ENCODE data around the gene ITGA2.

DNA sequence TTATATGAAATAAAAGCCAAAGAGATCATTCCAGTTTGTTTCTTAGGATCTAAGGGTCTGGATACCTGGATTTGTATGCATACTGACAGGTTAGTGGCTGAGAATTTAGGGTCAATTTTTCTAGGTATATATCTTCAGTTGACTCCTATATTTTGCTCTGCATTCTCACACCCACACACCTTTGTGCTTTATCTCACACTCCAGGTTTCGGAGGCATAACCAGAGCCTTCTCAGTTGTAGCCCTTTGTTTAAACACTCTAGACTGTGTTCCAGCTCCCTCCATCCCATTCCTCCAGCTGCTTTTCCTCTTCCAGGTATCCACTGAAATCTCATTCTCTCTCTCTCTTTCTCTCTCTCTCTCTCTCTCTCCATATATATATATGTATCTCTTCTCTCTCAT, 131.0 kb downstream of the ITGA2 start:
- TF ChIP-seq, protein P1, sequence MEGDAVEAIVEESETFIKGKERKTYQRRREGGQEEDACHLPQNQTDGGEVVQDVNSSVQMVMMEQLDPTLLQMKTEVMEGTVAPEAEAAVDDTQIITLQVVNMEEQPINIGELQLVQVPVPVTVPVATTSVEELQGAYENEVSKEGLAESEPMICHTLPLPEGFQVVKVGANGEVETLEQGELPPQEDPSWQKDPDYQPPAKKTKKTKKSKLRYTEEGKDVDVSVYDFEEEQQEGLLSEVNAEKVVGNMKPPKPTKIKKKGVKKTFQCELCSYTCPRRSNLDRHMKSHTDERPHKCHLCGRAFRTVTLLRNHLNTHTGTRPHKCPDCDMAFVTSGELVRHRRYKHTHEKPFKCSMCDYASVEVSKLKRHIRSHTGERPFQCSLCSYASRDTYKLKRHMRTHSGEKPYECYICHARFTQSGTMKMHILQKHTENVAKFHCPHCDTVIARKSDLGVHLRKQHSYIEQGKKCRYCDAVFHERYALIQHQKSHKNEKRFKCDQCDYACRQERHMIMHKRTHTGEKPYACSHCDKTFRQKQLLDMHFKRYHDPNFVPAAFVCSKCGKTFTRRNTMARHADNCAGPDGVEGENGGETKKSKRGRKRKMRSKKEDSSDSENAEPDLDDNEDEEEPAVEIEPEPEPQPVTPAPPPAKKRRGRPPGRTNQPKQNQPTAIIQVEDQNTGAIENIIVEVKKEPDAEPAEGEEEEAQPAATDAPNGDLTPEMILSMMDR (IDR thresholded peaks at IDR 0.05 in 4 of 5, conservative IDR thresholded peaks at IDR 0.05 in 1 of 5): no peak
- no peak for TF ChIP-seq POLR2A (IDR thresholded peaks at IDR 0.05)
